CD4-positive, alpha-beta T cell treated with Interleukin-17A for 1 hour (primary cell): ENCODE data around the gene OVCA2.

Experiments used
- DNase-seq: peaks from one replicate; pipeline ENCODE4 v3.0.0-alpha.2; 2020

The OVCA2 gene

DNA sequence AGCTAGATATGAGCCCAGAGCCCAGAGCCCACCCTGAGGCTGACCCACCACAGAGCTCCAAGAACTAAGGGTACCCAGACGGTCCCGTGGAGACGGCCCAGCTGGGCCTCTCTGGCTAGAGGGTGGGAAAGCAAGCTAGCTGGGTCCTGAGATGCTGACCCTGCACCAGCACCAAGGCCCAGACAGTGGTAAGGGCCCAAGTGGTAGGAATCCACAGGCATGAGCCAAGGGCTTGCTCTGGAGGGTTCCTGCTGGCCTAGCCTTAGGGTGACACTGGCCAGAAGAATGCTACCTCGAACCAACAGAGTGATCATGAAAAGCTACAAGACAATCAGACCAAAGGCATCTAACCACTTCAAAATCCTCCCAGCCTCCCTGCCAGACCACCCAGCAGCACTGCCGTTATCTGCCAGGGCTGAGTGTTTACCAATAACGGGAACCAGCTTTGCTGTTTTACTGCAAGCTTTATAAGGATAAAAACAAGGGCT, 26.3 kb downstream of the OVCA2 start:
- DNase-seq: no peak

DNA sequence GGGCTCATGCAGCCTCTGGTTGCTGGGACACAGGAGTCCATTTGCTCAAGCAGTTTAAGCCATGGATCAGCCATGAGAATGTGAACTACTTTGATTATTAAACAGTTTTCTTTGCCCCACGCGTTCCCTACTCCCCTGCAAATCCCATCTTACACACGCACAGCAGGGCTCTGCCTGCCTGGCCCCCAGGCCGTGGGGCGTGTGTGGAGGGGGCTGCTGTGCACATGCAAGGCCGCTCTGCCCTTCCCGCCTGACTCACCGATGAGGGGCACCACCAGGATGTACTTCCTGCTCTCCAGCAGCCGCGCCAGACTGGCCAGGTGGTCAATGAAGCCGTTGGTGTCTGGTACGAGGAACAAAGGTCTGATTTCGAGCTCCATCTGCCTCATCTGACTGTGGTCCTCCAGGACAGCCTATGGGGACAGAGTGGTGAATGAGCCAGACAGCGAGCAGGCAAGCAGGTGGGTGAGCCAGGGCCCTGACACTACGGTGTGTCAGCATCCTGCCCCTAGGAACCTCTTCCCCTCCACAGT, 26.8 kb downstream of the OVCA2 start:
- DNase-seq: no peak

DNA sequence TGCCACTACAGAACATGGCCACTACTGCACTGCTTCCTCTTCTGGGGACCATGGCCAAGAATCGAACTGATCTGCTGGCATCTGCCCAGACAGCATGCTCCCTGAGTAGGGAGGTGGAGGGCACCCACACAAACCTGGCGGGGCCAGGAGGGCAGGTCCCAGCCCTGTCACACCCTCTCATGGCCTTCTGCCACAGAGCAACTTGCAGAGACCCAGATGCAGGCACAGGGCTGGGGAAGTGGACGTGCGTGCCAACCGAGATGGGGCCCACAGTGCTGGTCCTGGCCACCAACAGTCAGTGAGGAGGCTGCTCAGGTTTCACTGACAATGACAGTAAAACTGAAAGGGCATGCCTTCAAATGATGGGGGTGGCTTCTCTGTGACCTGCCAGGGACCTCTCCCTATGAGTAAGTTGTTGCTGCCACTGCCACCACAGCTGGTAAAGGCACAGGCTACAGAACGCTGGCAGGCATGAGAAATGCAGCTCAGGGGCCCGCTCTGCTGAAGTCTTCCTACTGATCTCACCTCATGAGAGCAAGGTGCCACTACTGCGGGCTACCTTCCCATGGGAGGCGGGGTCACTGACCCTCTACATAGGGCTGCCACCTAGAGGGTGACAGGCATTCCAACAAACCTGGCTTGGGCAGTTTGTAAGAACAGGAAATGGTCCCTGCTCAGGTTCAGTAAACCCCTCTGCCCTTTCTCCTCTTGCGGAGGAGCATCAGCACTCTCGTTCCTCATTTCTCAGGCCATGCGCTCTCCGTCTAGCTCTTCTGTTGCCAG, 28.6 kb downstream of the OVCA2 start:
- no peak for DNase-seq

DNA sequence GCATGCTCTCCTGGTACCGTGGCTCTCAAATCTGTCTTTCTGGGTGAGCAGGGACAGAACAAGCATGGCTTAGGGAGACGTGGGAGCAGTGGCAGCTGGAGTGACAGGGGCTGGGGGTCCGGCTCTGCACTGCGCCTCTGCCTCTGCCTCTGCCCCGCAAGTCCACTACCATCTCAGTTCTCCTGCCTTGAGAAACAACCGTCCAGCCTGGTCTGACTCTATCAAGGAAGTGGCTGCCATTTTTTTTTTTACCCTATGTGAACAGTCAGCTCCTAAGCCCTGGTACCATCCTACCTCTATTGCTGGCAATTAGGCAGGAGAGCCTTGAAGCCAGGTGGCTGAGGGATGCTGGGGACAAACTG, 29.2 kb downstream of the OVCA2 start:
- no peak for DNase-seq

DNA sequence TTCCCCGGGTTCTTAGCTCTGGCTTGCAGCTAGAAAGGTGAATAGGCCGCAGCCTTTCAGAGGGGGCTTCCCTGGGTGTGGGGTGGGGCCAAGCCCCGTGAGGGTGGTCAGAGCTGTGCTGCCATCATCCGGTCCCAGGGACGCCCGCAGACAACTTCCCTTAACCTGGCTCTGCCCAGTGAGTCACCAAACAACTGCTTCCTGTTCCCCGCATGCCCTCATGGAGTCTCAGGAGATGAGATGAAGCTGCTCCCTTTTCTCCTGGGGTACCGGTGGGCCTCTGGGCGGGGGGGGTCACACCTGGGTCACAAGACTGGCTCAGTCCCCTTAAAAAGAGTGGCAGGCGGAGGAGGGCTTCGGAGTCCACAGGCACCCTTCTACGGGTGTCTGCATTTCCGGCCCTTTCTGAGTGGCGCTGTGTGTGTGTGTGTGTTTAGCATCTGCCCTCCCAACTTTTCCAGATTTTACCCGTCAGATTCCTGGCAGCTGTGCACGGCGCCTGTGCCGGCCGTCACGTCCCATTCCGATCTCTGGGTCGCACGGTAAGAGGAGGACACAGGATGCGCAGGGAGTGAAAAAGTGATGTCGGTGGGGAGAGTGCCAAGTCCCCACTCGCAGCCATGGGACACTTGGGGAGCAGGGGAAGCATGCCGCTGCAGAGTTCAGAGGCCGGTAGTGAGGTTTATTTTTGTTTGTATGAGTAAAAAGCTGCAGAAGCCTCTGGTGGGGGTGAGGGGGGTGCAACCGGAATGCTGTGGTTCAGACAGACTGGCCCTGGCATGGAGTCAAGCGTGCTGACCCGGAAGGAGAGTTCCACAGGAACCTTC, 29.8 kb downstream of the OVCA2 start:
- no peak for DNase-seq

DNA sequence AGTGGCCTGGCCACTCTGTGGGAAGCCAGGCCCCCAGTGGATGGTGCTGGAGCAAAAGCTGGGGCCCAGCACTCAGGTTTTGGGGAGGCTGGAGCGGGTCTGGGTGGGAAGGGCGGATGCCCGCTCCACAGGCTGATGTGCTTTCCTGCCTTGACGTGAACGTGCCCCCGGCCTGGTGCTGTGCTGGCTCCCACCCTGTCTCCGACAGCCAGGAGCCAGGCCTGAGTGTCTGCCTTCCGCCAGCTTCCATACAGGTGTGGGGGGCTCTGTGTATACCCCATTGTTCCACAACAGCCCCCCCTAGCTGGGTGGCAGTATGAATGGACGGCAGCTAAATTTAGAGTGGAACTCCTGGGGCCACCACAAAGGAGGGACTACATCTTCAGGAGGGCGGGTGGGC, 33.1 kb downstream of the OVCA2 start:
- no peak for DNase-seq

DNA sequence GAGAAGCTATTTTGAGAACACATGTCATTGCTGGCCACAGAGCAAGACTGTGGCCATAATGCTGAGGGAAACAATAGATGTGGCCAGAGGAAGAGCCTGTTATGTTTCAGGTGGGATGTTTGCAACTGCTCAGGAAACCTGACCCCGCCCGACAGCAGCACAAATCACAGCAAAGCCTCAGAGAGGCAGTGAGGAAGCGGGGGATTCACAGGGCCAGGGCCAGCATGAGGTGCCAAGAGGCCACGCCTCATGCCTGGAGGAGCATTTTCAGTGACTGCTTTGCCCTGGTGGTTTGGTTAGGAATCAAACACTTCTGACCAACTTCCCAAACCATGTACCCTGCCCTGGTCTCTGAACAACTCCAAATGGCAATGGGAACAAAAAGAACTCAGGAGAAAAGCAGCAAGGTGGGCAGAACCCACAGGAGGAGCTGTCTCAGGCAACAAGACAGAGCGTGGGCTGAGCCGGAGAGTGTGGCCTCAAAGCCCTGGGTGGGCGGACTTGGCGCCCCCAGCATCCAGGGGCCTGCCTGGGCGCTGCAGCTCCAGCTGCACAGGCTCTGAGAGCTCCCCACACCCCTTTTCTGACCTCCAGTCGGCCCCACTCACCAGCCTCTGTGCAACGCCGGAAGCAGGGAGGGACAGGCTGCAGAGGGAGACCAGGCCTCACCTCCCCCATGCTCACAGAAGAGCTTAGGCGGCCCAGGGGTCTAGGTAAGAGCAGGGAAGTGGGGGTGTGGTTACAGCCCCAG, 33.7 kb downstream of the OVCA2 start:
- no peak for DNase-seq

DNA sequence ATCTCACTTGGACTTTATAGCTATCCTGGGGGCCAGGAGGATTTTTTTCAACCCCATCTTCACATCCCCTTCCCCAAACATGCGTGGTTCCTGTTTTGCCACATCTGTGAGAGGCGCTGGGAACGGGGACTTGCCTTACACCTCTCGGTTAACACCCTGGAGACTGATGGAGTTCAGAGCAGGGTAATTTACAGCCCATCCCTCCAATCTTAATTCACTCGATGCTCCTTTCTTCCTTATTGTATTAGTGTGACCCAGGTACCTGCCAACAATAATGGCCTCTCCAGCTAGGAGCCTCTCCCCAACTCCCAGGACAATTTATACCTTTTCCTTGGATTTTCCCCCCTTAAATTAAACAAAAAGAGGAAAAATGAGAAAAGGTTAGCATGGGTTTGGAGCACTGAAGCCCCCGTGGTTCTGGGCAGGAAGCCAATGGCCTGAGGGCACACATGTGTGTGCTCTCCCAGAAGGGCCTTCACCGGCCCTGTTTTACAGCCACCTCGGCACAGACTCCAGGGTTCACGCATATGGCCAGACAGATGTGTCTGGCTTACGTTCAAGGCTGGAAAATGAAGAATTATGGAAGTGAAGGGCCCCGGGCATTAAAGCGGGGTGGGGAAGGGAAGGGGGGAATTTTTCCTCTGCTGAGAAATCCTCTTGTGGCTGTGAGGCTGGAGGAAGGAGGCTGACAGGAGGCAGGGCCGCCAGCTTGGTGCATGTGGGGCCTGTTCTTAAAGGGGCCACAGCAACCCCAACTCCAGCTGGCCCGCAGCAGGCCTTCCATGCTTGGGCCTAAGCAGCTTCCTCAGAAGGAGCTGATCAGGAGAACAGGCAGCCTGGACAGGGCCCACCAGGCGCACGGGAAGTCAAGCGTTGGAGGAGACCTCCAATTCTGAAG, 34.5 kb downstream of the OVCA2 start:
- no peak for DNase-seq

DNA sequence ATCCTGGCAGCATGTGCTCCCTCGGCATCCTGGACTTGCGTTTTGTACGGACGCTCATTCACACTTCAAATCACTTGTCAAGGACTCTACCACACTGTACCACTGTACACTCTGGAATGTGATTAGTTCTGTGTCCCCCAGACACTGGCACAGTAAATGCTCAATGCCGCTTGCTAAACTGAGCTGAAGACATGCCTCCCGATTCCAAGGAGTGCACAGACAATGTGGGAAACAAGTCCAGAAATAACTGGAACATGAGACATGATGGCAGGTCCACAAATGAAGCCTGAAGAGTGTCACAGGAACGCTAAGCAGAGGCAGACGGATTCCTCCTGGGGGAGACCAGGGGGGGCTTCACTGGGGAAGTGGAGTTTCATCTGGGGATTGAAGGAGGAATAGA, 35.2 kb downstream of the OVCA2 start:
- no peak for DNase-seq

DNA sequence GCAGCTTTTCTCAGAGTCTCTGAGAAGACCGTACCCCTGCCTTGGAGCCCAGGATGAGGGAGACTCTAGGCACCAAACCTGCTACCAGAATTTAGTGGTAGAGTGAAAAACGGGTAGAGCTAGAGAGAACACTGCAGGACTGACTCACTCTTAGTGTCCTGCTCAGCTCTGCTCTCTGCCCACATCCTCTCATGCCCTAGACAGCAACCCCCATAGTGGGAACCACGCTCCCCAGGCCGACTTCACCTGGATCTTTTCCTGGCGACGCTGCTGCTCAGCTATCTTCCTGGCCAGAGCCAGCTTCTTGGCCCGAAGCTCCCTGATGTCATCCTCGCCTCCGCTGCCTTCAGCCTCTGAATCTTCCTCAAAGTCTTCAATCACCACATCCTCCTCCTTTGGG, 39.7 kb downstream of the OVCA2 start:
- DNase-seq: no peak

DNA sequence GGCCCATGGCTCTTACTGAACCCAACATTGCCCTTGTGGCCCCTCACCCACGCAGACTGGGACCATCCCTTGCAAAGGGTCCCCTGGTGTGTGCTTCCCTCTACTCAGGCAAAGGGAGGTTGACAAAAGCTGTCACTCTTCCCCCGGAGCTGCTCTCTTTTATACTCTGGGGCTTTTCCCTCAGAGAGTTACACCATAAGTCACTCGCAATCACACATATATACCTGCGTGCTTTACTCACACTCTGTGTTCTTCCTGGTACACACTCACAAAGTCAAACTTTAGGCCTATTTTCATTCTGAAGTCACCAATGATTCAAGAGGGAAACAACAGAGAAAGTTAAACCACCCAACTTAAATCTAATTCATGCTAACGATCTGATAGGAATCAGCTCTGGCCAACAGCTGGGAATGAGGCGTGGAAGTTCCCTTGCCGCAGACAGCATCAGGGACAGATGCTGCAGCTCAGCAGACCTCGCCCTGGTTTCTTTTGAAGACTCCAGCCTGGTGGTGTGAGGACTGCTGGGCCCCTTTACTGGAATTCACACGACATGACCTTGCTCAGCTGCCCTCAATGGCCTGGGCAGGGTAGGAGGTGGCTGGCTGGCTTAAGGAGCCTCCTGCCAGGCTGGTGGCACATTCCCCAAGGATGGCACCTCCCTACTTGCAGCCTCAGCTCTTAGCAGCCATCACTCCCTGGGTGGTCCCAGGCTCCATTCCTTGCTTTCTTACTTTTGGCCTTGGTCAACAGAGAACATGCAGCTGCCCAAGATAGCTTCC, 40.4 kb downstream of the OVCA2 start:
- DNase-seq: no peak

DNA sequence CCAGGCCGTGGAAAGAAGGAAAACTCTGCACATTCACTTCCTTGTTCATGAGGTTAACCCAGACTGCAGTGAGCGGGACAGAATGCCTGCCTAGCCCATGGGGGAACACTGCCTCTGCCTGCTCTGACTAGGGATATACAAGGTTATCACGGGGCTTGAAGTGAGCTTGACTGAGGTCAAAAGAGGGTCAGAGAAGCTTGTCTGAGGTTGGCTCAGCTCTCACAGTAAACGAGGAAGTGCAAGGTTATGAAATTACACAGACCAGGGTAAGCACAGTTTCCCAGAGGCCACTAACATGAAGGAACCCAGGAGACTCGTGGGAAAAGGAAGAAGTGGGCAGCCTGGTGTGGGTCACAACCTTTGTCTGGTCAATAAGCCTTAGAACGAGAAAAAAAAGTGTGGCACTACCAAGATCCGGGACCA, 41.8 kb downstream of the OVCA2 start:
- peak; percentile 39 for DNase-seq

DNA sequence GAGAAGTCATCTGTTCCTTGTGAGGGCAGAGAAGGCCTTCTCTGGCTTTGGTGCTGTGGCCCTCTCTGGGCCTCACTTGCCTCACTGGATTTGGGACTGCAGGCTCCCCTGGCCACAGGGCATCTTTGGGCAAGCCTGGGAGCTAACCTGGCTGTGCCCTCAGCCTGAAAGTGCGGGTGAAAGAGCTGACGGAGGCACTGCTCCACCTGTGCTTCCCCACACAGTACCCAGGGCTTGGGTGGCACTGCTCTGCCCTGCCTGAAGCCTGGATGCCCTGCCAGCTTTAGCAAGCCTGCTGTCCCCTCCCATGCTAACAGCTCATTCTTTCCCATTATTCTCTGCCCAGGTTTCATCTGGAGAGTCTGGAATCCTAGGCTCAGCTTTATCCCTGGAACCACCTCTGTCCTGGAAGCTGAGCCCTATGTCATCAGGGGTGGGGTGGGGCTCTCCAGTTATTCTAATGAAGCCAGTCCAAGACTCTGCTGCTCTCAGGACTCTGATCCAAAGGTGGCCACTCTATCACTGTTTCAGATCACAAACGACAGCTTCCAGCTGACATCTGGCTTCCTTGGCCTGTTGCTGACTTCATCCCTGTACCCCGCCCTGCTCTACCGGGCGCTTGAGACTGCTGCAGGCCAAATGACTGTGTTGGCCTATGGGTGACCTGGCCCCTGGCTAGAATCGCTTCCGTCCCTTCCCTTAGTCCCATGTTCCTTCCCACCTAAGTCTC, 42.4 kb downstream of the OVCA2 start:
- DNase-seq: no peak

DNA sequence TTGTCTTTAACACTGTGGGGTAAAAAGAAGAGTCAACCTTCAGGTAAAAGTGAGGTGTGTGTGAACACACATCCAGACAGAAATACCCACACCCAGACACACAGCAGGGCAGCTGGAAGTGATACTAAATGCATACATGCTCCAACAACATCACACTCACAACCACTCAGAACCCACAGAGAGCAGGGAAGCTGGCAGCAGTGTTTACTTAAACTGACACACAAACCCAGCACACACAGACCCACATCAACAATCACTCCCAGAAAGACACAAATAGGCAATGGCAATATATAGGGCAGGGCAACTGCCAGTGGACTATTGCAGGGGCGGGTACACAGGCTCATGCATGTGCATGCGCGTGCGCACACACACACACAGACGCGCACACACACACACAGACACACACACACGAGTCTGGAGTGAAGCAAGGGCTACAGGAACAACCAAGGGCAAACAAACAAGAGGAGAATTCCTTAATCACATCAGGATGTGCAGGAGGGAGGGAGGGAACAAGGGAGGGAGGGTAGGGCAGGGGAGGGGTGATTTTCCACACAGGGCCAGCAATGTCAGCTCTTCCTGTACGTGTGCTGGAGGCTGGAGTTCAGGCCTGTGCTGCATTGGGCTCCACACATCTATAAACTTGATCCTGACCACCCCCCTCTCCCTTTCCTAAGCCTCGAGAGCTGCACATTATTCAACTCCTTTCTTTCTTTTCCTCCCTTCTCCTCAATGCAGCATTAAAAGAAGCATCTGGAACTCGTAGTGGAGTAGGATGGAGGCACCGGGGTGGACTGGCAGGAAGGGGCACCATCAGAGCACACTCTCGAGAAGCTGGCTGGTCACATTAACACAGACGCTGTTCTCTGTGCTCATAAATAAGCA, 43.2 kb downstream of the OVCA2 start:
- DNase-seq: no peak

DNA sequence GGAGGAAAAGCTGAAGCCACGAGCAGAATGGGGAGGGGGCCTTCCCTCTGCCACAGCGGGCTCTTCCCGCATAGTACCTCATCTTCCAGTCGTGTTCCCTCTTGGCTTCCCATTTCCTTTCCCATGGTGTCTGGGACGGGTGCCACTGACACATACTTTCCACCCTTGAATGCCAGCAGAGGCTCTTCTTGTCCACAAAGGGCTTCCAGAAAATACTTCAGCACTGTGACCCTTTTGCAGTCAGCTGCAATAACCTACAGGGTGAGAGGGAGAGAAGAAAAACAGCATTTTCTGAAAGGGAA, 43.8 kb downstream of the OVCA2 start:
- no peak for DNase-seq

DNA sequence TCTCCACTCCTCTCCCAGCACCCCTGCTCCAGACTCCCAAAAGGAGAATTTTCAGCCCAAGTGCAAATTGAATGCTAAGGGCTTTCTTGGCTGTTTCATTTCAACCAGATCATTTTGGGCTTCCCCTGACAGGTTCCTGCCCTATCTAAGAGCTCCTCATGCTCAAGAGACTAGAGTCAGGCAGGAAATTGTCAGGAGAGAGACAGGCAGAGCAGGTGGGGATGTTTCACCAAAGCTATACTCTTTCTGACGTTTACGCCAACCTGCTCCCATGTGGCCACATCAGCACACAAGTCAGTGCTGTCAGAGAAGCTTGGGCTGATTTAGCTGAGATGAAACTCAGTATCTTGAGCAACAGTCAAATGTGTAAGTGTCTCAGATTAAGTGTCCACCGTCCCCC, 44.5 kb downstream of the OVCA2 start:
- DNase-seq: no peak

DNA sequence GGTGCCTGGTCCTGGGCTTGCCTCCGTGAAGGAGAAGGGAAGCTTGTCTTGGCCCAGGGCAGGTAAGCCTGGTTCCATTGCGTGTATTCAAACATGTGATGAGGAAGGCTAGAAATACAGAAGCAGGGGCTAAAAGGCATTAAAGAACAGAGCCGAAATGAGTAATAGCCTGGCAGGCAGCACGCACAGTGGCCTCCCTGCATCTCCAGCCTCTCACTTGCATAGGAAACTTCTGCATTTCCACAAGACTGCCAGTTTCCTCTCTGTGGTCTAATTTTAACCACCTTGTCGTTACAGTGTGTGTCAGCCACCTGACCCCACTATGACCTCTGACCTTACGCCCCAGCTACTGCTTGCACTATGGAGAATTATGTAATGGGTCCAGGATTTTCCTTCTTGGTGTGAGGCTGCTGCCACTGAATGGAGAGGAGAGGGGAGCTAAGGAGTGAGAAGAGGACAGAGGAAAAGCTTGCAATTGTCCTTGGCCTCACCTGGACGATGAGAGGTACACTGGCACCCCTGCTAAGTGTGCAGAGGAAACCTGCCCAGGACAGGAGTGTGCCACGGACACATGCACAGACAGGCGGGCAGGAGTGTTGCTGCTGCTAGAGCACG, 45.9 kb downstream of the OVCA2 start:
- DNase-seq: peak; percentile 60

DNA sequence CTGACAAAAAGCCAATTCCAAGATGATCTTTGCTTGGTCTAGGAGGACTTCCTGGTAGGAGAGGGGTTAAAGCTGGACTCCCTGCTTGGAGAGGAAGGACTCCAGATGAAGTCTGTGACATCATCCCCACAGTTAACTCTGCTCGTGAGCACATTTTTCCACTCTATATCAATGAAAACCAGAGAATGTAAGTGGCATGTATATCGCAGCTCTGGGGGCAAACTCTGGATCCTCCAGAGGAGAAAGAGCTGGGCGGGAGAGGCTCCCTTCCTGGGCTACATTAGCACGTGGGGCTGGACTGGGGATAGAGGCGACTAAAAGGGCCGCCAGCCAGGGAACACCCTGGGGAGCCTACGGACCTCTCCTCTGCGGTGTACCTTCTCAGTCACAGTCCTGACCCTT, 47.2 kb downstream of the OVCA2 start:
- no peak for DNase-seq

DNA sequence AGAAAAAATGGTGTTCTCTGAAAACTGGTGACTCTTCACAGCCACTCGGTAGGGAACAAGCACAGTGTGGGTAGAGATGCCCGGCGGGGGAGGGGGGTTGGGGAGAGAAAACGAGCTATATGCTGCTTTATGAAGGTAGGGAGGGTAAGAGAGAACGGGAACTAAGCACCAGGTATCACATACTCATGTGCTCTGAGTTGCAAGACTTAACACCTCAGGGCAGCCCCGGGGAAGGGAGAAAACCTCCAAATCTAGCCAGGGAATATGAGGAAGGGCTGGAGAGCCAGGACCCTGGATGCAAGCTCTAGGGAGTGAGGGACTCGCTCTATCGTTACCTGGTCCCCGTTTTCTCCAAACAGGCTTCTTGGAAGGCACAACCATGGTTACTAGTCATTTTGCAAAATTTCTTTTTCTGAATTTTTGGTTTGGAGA, 48.4 kb downstream of the OVCA2 start:
- no peak for DNase-seq
